NOMO-1 treated with DMSO at 0.1 percent for 48 hours (cell line): ENCODE data around the gene TRIM62.
"Not testable (repeated sequence)": the region's sequence is repeated elsewhere in the genome, so short reads cannot be mapped to it uniquely, and the experiment has no call there.

Experiments
- DNase-seq: peaks from one replicate; lab custom pipeline; 2025; ENCODE audit not compliant: unreplicated experiment; lab: John Stamatoyannopoulos, UW

TRIM62 gene

DNA sequence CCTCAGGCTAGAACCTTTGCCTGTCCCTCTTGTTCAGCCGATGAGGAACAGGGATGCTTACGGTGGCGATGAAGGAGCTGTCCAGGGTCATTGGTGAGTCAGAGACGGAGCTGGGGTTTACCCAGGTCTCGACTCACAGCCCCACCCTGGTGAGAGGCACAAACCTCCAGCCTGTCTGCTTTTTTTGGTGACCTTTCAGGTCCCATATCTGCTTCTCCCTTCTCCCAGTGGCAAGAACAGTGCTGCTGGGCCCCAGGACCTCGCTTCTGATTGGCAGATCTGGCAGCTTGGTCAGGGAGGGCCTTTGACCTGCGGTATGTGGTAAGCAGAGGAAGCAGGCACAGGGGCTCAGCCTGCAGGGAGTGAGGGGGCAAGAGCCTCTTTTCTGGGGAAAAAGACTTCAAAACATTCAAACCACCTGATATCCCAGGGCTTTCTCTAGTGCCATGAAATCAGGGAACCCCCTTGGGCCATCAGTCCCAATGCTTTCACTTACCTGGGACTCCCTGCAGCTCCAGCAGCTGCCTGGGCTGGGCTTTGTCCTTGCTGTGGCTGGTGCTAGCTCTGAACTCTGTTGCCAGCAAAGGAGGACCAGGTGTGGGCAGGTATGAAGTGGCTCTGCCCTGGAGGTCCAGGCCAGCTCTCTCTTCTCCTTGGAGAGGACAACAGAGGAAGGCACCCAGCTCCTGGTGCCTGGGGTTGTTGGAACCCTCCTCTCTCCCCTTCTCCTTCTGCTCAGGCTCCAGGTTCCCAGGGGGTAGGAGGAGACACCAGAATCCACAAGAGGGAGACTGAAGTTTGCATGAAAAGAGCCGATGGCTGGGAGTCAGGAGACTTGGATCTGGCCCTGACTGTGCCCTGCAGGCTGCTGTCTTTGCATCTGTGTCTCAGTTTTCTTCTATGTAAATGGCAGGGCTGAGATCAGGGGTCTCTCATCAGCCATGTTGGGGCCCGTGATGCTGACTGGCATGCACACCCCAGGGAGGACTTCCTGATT lies 41.4 kb downstream of the TRIM62 start:
- DNase-seq, result no peak

DNA sequence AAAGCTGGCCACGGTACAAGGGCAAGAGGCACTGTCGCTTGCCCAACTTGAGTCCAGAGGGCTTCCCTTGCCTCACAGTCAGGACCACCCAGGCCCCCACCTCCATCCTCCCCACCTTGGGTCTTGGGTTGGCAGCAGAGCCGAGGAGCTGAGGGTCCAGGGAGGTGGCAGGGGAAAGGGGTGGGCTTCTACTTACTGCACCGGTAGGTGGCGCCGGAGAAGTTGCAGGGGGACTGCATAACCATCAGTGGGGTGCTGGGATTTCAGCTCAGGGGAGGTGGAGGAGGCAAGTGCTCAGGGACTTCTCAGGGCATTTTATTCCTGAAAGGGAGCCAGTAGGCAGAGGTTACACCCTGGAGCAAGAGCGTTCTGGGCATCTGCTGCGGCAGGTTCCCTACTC lies 44.0 kb downstream of the TRIM62 start:
- no peak for DNase-seq

DNA sequence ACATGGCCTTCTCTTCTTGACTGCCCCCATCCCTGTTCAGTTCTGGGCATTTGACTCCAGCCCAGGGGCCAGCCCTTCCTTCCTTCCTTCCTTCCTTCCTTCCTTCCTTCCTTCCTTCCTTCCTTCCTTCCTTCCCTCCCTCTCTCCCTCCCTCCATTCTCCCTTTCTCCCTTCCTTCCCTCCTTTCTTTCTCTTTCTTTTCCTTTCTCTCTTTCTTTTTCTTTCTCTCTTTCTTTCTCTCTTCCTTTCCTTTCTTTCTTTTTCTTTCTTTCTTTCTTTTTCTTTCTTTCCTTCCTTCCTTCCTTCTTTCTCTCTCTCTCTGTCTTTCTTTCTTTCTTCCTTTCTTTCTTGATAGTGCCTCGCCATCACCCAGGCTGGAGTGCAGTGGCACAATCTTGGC lies 45.8 kb downstream of the TRIM62 start:
- not testable (repeated sequence) for DNase-seq

DNA sequence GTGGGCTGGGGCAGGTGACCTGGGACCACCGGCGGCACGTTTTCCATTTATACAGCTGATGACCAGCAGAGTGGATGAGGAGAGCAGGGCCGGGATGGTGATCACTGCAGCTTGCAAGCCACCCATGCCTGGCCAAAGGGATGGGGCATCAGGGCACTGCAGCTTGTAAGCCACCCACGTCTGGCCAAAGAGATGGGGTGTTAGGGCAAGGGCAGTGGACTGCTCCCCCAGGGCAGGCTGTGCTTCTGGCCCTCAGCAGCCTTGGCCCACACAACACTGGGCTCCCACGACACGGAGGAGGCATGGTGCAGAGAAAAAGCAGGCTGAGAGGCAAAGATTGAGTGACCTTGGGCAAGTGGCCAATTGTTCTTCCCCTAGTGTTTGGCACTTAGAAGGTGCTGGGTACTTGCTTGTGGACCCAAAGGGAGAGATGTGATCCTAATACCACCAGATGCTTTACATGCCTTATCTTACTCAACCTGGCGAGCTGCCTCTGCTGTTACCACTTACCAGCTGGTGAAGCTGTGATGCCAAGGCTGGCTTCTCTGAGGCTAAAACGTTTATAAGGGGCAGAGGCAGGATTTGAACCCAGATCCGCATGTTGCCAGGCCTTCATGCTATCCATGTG lies 48.3 kb downstream of the TRIM62 start:
- DNase-seq, result no peak

DNA sequence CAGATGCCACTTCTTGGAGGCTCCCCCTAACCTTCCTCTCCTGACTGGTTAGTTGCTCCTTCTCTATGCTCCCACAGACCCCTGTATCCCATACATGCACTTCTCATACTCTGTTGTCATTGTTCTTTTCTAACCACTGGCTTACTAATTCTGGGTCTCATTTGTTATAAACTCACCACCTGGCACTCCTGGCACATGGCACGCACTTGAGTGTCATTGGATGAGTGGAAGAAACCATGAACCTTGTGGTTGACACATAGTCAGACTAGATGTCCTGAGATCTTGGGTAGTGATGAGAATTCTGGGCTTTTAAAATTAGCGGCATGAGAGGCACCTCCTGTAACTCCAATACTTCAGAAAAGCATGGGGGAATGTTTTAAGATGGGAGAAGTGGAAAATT lies 49.3 kb downstream of the TRIM62 start:
- DNase-seq, result no peak

DNA sequence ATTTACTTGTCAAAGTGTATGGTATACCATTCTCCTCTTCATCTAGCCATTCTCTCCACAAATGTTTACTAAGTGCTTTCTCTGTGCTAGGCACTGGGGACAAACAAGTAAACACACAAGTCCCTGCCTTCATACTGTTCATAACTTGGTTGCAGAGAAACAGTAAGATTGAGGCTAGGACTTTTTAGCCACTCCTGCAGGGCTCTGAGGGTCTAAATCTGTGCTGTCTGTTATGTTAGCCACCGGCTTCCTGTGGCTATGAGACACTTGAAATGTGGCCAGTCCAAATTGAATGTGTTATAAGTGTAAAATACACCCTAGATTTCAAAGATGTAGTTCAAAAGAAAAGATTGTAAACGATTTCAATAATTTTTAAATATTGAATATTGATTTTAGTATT lies 50.7 kb downstream of the TRIM62 start:
- DNase-seq, result no peak

DNA sequence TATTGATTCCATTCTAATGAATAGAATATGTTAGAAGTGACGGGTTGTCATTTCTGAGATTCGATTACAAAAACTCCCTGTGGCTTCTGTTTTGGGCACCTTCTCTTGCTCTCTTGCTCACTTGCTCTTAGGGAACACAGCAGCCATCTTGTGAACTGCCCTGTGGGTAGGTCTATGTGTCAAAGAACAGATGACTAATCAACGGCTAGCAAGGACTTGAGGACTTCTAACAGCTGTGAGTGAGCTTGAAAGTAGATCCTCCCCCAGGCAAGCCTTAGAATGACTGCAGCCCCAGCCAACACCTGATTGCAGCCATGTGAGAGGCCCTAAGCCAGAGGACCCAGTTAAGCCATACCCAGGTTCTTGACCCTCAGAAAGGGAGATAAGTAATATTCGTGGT lies 51.5 kb downstream of the TRIM62 start:
- DNase-seq, result peak; percentile 3

DNA sequence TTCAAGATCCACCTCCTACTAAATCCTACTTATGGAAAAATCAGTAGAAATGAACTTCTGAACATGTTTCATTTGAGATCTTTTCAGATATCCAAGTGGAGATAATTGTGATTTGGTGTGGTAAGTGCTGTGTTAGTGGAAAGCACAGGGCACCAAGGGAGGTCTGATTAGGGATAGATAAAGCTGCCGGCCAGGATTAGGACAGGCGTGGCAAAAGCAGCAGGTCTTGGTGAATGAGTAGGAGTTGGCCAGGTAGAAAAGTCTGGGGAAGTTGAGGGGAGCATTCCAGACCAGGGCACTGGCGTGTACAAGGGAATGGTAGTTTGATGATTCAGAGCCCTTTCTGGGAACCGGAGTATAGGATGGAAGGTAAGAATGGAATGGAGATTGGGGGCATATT lies 53.1 kb downstream of the TRIM62 start:
- DNase-seq, result no peak

DNA sequence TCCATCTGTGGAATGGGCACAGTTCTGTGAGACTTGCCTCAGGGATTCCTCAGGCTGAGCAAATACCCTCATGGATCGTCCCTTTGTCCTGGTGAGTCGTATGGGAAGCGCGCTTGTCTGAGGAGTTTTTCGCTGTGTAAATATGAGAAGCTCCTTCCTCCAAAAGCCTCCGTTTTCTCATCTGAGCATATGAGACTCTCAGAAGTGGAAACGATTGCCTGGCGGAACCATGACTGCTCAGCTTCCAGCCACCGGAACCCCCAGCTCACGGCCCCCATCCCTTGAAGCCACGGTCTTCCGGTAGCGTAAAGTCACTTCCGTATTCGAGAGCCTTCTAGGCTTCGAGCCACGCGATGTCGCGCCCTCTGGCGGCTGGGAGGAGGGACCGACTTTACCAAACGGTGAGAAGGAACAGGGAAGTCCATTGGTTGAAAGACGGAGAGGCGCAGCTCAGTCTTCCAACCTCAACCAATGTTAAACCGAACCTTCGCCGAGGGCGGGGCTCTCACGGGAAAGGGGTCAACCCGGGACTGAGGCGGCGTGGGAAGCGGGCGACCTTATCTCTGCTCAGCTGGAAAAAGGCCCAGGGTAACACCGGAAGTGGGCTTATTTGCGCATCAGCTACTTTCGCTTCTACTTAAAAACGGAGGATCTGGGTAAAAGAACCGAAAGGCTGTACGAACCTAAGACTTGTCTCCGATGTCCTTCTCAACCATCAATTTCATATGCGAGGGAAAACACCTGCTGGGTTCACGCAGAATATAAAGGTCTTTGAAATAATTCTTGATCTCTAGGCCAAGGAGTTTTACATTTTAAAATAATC lies 54.6 kb downstream of the TRIM62 start:
- peak; percentile 100 for DNase-seq

DNA sequence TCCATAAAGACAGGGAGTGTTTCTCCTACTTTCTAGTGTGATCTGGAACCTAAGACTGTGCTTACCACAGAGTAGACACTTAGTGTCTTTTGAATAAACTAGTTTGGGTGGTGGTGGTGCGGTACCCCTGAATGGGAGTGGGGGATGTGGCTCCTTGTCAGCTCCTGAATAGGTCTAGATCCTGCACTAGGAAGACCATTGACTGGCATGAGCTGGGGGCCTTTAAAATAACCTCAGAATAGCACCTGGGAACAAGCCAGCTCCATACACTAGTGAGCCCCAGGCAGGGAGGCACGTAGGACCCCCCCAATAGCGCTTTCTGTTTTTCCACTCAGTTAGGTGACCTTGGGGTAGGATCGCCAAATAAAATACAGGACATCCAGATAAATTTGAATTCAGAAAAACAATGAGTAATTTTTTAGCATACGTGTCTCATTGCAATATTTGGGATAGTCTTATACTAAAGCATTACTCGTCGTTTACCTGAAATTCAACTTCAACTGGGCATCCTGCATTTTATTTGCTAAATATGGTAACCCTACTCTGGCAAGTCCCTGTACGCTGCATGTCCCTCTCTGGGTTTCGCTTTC lies 55.3 kb downstream of the TRIM62 start:
- DNase-seq, result no peak

DNA sequence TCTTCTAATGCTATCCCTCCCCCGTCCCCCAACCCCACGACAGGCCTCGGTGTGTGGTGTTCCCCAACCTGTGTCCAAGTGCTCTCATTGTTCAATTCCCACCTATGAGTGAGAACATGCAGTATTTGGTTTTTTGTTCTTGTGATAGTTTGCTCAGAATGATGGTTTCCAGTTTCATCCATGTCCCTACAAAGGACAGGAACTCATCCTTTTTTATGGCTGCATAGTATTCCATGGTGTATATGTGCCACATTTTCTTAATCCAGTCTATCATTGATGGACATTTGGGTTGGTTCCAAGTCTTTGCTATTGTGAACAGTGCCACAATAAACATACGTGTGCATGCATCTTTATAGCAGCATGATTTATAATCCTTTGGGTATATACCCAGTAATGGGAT lies 57.2 kb downstream of the TRIM62 start:
- not testable (repeated sequence) for DNase-seq

DNA sequence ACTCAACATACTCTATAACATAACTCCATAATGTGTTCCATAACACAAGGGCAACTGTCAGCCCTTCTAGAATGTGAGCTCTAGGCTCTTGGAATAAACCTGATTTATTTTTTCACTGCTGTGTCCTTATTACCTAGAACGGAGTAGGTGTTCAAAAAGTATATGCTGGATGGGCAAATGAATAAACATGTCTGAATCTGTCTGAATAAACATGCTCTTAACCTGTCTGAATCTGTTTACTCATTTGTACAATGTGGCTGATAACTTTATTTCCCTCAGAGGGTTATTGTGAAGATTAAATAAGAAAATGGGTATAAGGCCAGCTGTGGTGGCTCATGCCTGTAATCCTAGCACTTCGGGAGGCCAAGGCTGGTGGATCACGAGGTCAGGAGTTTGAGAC lies 58.6 kb downstream of the TRIM62 start:
- DNase-seq, result no peak

DNA sequence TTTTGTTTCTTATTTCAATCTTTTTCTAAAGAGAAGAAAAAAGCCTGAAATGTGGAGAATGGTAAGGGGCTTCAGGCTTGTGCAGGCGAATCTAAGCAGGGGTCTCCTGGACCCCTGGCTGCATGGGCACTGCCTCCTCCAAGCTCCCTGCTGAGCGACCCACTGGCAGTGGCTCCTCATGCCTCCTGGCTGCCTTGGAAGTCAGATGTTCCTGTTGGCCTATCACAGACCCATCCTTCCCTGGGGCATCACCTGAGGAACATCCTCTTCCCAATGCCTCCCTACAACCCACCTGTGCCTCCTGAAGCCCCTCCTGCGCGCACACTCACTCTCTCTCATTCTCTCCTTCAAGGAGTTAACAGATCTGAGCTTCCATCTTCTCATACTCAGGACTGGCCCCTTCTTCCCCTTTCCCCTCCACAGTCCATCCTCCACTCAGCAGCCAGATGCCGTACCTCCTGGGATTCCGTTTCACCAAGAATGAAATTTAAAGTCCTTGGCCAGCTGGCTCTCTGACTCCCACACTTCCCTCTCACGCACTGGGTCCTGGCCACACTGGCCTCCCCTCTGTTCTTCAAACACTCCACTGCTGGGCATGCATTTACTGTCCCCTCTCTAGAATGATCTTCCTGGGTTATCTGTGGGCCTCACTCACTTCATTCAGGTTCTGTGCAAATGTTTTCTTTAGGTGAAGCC lies 59.2 kb downstream of the TRIM62 start:
- no peak for DNase-seq

DNA sequence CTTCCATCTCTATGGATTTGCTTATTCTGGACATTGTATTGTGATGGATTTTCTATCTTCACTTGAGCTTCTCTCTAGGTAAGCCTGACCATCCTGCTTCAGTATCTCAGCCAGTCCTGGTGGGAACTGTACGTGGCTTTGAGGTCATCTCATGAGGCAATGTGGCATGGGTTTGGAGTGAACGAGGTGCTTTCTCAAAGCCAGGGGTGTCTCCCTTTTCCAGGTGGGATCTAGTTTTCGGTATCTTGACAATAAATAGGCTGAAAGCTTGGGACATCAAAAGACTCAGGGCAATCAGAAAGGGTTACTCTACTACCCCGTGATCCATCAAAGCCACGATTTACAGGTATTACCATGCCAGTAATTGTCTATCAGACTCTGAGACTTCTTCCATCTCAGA lies 60.1 kb downstream of the TRIM62 start:
- DNase-seq, result no peak

DNA sequence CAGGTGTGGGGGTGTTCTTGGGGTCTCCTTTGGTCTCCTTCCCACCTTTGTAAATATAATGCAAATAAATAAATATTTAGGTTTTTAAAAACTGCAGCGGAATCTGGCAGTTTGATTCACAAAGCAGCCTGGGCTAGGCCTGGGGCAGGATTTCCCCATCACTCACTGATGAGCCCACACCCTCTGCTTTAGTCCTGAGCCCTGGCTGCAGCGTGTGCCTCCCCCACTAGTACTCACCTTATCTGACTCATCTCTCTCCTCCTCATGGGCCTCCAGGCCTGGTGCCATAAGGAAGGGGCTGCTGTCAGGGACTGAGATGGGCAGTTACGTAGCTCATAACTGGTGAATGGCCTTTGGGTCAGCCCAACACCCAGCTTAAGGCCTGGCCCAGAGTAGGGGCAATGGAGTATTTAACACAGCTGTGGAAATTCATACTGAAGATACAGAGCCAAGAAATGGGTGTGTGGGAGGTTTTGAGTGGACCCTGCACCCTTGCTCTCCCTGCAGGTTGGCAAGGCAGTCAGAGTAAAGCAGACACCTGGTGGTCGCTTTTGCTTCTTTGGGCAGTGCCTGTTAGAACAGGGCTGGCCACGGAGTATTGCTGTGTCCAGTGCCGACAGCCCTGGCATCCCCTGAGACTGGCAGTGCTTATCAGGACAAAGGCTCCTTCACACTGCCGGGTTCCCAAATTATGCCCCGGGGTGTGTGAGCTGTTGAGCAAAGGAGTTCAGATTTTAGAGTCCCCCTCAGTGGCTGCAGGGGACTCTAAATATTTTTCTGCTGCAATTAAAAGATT lies 61.2 kb downstream of the TRIM62 start:
- DNase-seq, result no peak

DNA sequence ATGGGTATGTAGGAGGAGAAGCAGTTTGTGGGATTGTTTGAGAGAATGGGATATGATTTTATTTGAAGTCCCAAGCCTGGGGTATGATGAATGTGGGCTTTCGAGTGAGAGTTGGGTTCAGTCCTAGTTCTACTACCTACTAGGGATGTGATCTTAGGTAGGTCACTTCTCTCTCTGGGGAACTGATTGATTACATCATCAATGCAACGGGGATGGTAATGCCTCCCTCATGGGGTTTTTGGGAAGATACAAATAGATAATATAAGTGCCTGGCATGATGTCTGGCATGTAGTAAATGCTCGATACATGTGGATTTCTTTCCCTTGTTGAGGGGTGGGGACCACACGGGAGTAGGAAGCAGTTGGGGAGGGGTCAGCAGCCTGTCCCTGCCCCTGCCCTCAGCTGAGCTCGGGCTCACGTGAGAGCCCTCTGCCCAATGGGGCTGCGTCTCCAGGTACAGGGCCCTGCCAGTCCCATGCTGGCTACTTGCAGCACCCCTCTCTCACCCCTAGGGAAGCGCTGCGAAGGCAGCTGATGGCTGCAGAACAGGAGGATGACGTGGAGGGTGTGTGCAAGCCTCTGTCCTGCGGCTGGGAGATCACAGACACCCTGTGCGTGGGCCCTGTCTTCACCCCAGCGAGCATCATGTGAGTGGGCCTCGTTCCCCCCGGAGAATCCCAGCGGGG lies 62.2 kb downstream of the TRIM62 start:
- no peak for DNase-seq

DNA sequence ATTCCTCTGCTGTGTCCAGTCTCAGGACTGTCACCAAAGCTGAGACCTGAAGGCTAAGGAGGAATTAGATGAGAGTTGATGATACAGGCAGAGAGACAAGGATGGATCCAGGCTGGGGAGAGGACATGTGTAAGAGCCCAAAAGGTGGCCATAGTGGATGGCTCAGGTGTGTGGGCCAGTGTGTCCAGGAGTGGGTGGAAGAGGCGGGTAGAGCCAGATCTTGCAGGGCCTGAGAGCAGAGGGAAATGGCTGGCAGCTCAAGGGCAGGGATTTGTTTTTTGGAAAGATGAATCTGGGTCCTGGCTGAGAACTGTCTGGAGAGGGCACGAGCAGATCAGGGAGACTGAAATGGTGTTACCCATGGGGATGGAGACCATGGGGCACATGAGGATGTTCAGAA lies 62.8 kb downstream of the TRIM62 start:
- no peak for DNase-seq

DNA sequence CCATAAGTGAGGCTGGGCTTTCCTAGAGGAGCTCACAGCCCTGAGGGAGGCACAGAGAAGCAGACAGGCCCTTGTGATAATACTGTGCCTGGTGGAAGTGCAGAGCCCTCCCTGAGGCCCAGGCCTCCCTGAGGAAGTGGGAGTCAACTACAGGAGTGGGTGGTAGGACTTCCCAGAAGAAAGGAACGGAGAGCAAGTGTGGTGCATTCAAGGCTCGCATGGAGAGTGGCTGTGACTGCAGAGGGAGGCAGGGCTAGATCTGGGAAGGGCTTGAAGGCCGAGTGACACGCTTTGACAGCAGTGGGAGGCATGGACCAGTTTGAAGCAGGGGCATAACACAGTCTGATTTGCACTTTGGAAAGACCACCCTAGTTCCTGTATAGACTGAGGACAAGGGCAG lies 63.6 kb downstream of the TRIM62 start:
- DNase-seq, result no peak

DNA sequence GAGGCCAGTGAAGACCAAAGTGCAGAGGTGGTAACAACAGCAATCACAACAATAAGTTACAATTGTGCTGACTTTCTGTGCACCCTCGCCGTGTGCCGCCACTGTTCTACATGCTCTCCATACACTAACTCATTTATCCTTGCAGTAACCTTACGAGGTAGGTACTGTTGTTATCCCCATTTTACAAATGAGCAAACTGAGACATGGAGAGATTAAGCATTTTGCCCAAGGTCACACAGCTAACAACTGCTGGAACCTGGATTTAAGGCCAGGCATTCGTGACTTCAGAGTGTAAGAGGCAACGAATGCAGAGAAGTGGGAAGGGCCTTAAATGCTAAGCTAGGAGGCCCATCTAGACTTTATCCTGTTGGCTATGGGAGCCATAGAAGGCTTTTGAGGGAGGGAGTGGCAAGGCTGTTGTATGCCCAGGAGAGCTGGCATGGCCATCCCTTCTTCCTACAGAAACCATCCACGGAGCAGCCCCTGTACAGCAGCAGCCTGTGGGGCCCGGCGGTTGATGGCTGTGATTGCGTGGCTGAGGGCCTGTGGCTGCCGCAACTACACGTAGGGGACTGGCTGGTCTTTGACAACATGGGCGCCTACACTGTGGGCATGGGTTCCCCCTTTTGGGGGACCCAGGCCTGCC lies 64.3 kb downstream of the TRIM62 start:
- no peak for DNase-seq
